ENCODE measurements around the gene MACROD2.

- TF ChIP-seq CTCF (conservative IDR thresholded peaks at IDR 0.05), result no peak
- no peak for TF ChIP-seq ZFX (IDR thresholded peaks at IDR 0.05)
Measured at GRCh38 chr20:14910126-14910525, 914.8 kb downstream of the MACROD2 start.
